ENCODE measurements around the gene MSH3. TPM values are rescaled to one million over a fixed set of nuclear protein-coding genes. Genes with fewer than 3 reads are reported as not detected.

MSH3 gene
- total and polyA plus RNA-seq, 2 of the 8 experiments (the other 6 are each of a cell fraction or from before 2014, with no cell fraction given) = 3.6 to 22.6 TPM

DNA sequence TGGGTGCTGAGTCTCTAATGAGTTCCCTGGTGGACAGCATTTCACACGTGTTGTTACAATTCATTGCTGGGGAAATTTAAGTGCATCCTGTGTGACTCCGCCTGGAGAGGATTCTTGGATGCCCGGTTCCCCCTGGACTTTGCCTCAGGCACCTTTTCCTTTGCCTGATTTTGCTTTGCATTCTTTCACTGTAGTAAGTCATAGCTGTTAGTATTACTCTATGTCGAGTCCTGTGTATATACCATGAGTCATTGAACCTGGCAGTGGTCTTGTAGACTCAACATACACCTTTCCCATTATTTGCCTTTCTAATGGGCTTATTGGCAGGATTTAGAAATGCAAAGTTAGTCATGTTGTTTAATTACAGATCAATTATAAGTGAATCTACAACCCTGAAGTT is 82.3 kb downstream of the MSH3 start:
- no peak for FAIRE-seq
- Histone ChIP-seq H2BK20ac (ENCODE audit: low read length) (no peak overlapping the region), H3K23me2 (ENCODE audit: low read depth, low read length) (no peaks in the 10 kb centered on the region), H3K9ac (replicated peaks in 1 of 4; ENCODE audit: extremely low read depth in 1 of 4, low read depth in 3 of 4, low read length in 3 of 4) (no peak overlapping the region), H2BK12ac (ENCODE audit: low read depth, low read length) (no peak overlapping the region), H2BK5ac (ENCODE audit: low read depth, low read length) (no peak overlapping the region), H3K4me1 (replicated peaks in 1 of 4; ENCODE audit: control insufficient read depth in 3 of 4, insufficient read depth in 4 of 4, low read length in 3 of 4) (no peaks in the 10 kb centered on the region; a peak in 1 of 7 replicates), H3K4me2 (ENCODE audit: insufficient read depth in 1 of 2, low read depth in 2 of 2, low read length in 2 of 2) (no peak overlapping the region), H4K91ac (replicated peaks; ENCODE audit: insufficient read length, low read length) (no peak overlapping the region), H3K23ac (ENCODE audit: insufficient read length) (no peak overlapping the region), H3K79me1 (ENCODE audit: low read depth, low read length) (no peaks in the 10 kb centered on the region; the same call in 1 of the 2 replicates), H4K20me1 (replicated peaks in 1 of 2; ENCODE audit: control insufficient read depth in 1 of 2, insufficient read depth in 2 of 2, low read length in 2 of 2) (peaks cover 0 to 2% of the 10 kb centered on the region in 2 experiments), H3K27ac (ENCODE audit: low read depth, low read length) (no peak overlapping the region; the same call in 1 of the 2 replicates), H3K4me3 (ENCODE audit: extremely low read depth in 1 of 4, insufficient read depth in 2 of 4, low read depth in 3 of 4, low read length in 4 of 4) (no peak overlapping the region), H3K56ac (replicated peaks; ENCODE audit: insufficient read length, low read depth, low read length) (no peak overlapping the region), H3K4ac (replicated peaks; ENCODE audit: insufficient read length, low read depth, low read length) (no peak overlapping the region), H3K27me3 (replicated peaks in 1 of 4; ENCODE audit: control insufficient read depth in 3 of 4, extremely low read depth in 1 of 4, insufficient read depth in 3 of 4, low read length in 3 of 4) (no peaks in the 10 kb centered on the region), H2AK5ac (ENCODE audit: low read depth, low read length) (no peak overlapping the region), H4K5ac (ENCODE audit: insufficient read length, low read depth, low read length) (no peak overlapping the region), H2AFZ (ENCODE audit: low read length) (no peak overlapping the region), H3K36me3 (ENCODE audit: control insufficient read depth in 2 of 4, insufficient read depth in 4 of 4, low read length in 3 of 4) (no peaks in the 10 kb centered on the region; a peak in 1 of 8 replicates), H3K79me2 (ENCODE audit: control insufficient read depth in 1 of 2, insufficient read depth in 2 of 2, low read length in 2 of 2) (no peaks in the 10 kb centered on the region), H3K18ac (ENCODE audit: extremely low read depth, low read length) (no peak overlapping the region), H4K8ac (ENCODE audit: extremely low read depth, insufficient read depth, low read length) (no peak overlapping the region), H3K9me3 (ENCODE audit: insufficient read depth in 2 of 2, low read depth in 1 of 2, low read length in 1 of 2) (no peaks in the 10 kb centered on the region), H2BK15ac (ENCODE audit: low read length) (no peak overlapping the region), H3K14ac (ENCODE audit: insufficient read length) (no peak overlapping the region), H2BK120ac (replicated peaks; ENCODE audit: low read depth, low read length) (no peak overlapping the region)
- 95% methylated on average over 4 of the region's 4 CpGs; no CpG with 5 or more reads in 1 of the 2 experiments for WGBS, 2 experiments (ENCODE audit: extremely low coverage in 1 of 2, insufficient coverage in 1 of 2, insufficient read length in 1 of 2, insufficient replicate concordance in 2 of 2, low coverage in 1 of 2, low lambda C conversion rate in 2 of 2, missing lambda C conversion rate in 1 of 2)
- ChIA-PET CTCF (ENCODE audit: partially characterized antibody) (interaction anchor here (0.7 to 1.4 kb wide), 2 partner anchors 9 kb away, joined by 3 to 4 read pairs; no protein-coding TSS in a partner anchor), POLR2A (ENCODE audit: partially characterized antibody) (no interaction called here)
- DNase-seq (ENCODE audit: low read depth in 1 of 2, low spot score in 2 of 2) = no peak
- TF ChIP-seq RNF2 (IDR thresholded peaks at IDR 0.05; ENCODE audit: borderline replicate concordance, low read depth, low read length, missing control alignments, poor library complexity, severe bottlenecking) = no peak
- no peak for TF ChIP-seq SIN3A (conservative IDR thresholded peaks at IDR 0.05 in 1 of 2, IDR thresholded peaks at IDR 0.05 in 1 of 2; ENCODE audit: low read depth in 1 of 2, low read length in 2 of 2)
- TF ChIP-seq FOSL1 (IDR thresholded peaks at IDR 0.05; ENCODE audit: insufficient read depth, low read depth, low read length) = no peak
- no peak for TF ChIP-seq SAP30 (IDR thresholded peaks at IDR 0.05; ENCODE audit: insufficient read depth, insufficient replicate concordance, low read length)
- TF ChIP-seq, protein P1, sequence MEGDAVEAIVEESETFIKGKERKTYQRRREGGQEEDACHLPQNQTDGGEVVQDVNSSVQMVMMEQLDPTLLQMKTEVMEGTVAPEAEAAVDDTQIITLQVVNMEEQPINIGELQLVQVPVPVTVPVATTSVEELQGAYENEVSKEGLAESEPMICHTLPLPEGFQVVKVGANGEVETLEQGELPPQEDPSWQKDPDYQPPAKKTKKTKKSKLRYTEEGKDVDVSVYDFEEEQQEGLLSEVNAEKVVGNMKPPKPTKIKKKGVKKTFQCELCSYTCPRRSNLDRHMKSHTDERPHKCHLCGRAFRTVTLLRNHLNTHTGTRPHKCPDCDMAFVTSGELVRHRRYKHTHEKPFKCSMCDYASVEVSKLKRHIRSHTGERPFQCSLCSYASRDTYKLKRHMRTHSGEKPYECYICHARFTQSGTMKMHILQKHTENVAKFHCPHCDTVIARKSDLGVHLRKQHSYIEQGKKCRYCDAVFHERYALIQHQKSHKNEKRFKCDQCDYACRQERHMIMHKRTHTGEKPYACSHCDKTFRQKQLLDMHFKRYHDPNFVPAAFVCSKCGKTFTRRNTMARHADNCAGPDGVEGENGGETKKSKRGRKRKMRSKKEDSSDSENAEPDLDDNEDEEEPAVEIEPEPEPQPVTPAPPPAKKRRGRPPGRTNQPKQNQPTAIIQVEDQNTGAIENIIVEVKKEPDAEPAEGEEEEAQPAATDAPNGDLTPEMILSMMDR (IDR thresholded peaks at IDR 0.05; ENCODE audit: control extremely low read depth in 1 of 3, insufficient read depth in 1 of 3, low read depth in 1 of 3, low read length in 3 of 3) = no peak
- no peak for TF ChIP-seq JUN (IDR thresholded peaks at IDR 0.05; ENCODE audit: low read depth, low read length)
- TF ChIP-seq EZH2 (IDR thresholded peaks at IDR 0.05; ENCODE audit: low read depth, low read length, severe bottlenecking) = no peak
- no peak for TF ChIP-seq CHD2 (IDR thresholded peaks at IDR 0.05; ENCODE audit: low read length)
- TF ChIP-seq POLR2A (IDR thresholded peaks at IDR 0.05; ENCODE audit: control extremely low read depth in 1 of 2, low read depth in 2 of 2, low read length in 2 of 2) = no peak

All from H1 (cell line).